Progenitor cell of endocrine pancreas (in vitro differentiated cells): Measurements from ENCODE around the gene CLEC18A. TPM values are rescaled to one million over a fixed set of nuclear protein-coding genes. Genes with fewer than 3 reads are reported as not detected.

Experiments used
- DNase-seq: peaks from one replicate; pipeline ENCODE4 v3.0.0; 2021; ENCODE audit warnings: low spot score; ENCODE audit not compliant: unreplicated experiment
- H3K27ac Mint-ChIP-seq: 2 replicates; pipeline ENCODE4 v1.8.0; 2021; ENCODE audit warnings: mild to moderate bottlenecking, moderate library complexity, mixed read lengths
- H3K27me3 Mint-ChIP-seq: 2 replicates; pipeline ENCODE4 v1.8.0; 2021; ENCODE audit warnings: mixed read lengths
- H3K36me3 Mint-ChIP-seq: 2 replicates; pipeline ENCODE4 v1.8.0; 2022; ENCODE audit warnings: mixed read lengths; ENCODE audit not compliant: insufficient read depth
- H3K4me1 Mint-ChIP-seq: 2 replicates; pipeline ENCODE4 v1.8.0; 2021; ENCODE audit warnings: low read depth, mixed read lengths
- H3K4me3 Mint-ChIP-seq: 2 replicates; pipeline ENCODE4 v1.8.0; 2021; ENCODE audit warnings: low read depth, mild to moderate bottlenecking, moderate library complexity, mixed read lengths
- H3K9me3 Mint-ChIP-seq: 2 replicates; pipeline ENCODE4 v1.8.0; 2021; ENCODE audit warnings: low read depth, mixed read lengths
- total RNA-seq: library from RNA; stranded (reverse); gene quantifications from 2 replicates; pipeline ENCODE4 v1.2.1, GENCODE V29; 2021
- TF ChIP-seq, protein P1 (sequence below): fragments of 200-600 bp; sonication (generic); IDR thresholded peaks from one replicate; pipeline ENCODE4 v1.5.0; 2021; ENCODE audit warnings: antibody characterized with exemption, mild to moderate bottlenecking; ENCODE audit not compliant: unreplicated experiment

CLEC18A gene
- total RNA-seq, 1 donor from 2014 or later = 4.1 TPM

DNA sequence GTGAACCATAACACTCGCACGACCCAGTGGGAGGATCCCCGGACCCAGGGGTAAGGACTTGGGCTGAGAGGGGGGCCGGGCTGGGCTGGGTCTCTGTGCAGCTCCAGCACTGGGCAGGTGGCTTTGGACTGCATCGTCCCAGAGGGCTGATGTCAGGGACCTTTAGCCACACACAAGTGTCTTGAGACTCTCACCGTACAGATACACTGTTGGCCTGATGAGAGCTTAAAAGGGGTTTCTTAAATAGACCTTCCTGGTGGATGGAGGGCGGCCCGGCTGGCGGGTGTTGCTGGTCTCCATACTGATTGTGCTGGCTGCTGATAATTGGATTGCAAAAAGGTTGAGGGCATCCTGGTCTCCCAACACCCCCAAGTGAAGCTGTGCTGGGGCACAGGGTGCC, 21.7 kb upstream of the CLEC18A start:
- Mint-ChIP-seq H3K4me1 (peaks cover 14% of the 10 kb centered on the region), H3K27ac (no peak overlapping the region), H3K36me3 (peaks cover 12% of the 10 kb centered on the region), H3K27me3 (no peaks in the 10 kb centered on the region), H3K9me3 (no peaks in the 10 kb centered on the region), H3K4me3 (no peak overlapping the region)
- TF ChIP-seq, protein P1, sequence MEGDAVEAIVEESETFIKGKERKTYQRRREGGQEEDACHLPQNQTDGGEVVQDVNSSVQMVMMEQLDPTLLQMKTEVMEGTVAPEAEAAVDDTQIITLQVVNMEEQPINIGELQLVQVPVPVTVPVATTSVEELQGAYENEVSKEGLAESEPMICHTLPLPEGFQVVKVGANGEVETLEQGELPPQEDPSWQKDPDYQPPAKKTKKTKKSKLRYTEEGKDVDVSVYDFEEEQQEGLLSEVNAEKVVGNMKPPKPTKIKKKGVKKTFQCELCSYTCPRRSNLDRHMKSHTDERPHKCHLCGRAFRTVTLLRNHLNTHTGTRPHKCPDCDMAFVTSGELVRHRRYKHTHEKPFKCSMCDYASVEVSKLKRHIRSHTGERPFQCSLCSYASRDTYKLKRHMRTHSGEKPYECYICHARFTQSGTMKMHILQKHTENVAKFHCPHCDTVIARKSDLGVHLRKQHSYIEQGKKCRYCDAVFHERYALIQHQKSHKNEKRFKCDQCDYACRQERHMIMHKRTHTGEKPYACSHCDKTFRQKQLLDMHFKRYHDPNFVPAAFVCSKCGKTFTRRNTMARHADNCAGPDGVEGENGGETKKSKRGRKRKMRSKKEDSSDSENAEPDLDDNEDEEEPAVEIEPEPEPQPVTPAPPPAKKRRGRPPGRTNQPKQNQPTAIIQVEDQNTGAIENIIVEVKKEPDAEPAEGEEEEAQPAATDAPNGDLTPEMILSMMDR = no peak
- no peak for DNase-seq

DNA sequence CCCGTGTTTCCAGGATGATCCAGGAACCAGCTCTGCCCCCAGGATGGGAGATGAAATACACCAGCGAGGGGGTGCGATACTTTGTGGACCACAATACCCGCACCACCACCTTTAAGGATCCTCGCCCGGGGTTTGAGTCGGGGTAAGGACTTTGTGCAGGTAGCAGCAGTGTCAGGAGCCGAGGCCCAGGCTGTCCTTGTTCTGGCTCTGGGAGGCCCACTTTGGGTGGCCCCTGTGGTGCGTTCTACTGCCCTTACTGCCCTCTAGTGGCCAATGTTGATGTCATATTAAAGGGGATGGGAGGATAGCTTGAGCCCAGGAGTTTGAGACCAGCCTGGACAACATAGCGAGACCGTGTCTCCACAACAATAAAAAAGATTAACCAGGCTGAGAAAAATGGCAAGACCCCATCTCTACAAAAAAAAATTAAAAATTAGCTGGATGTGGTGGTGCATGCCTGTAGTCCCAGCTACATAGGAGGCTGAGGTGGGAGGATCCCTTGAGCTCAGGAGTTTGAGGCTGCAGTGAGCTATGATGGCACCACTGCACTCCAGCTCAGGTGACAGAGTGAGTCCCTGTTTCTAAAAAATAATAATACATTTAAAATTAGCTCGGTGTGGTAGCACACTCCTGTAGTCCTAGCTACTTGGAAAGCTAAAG, 20.9 kb upstream of the CLEC18A start:
- Mint-ChIP-seq H3K4me1 (peaks cover 11% of the 10 kb centered on the region), H3K4me3 (no peak overlapping the region), H3K27ac (no peak overlapping the region), H3K27me3 (no peaks in the 10 kb centered on the region), H3K36me3 (peaks cover 12% of the 10 kb centered on the region), H3K9me3 (no peaks in the 10 kb centered on the region)
- peak; percentile 42 for DNase-seq
- TF ChIP-seq, protein P1 = peak; percentile 78

DNA sequence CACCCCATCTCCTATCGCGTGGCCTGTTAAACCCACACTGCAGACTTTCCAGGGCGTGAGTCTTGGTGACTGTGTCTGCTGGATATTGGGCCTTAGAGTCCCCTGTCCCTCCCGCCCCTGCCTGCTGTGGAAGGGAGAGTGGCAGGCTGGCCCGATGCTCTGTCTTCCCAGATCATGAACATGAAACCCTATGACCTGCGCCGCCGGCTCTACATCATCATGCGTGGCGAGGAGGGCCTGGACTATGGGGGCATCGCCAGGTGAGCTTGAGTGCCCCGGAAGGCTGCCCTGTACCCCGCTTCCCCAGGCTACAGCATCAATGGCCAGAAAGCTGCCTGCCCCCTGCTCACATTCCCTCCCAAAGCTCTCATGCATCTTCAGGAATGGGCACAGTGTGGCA, 19.5 kb upstream of the CLEC18A start:
- Mint-ChIP-seq H3K4me1 (no peaks in the 10 kb centered on the region), H3K9me3 (no peaks in the 10 kb centered on the region), H3K27ac (no peak overlapping the region), H3K4me3 (no peak overlapping the region), H3K36me3 (peaks cover 12% of the 10 kb centered on the region), H3K27me3 (no peaks in the 10 kb centered on the region)
- TF ChIP-seq, protein P1 = no peak
- DNase-seq = no peak

DNA sequence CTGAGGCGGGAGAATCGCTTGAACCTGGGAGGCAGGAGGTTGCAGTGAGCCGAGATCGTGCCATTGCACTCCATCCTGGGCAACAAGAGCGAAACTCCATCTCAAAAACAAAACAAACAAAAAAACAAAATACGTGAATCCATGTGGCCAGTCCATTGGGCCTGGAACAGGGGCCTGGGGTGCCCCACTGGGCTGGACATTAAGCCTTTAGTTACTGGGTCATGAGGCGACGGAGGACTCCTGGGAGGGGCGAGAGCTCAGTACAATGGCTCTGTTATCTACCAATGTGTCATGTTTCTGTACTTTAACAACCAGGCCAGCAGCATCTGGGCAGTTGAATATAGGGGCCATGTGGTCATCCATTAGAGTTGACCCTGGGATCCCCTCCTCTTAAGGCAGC, 18.9 kb upstream of the CLEC18A start:
- no peaks in the 10 kb centered on the region for H3K4me1 Mint-ChIP-seq
- H3K27me3 Mint-ChIP-seq = no peaks in the 10 kb centered on the region
- DNase-seq = no peak
- H3K9me3 Mint-ChIP-seq = no peaks in the 10 kb centered on the region
- TF ChIP-seq, protein P1 = no peak
- peaks cover 13% of the 10 kb centered on the region for H3K36me3 Mint-ChIP-seq
- H3K27ac Mint-ChIP-seq = no peak overlapping the region
- H3K4me3 Mint-ChIP-seq = no peak overlapping the region

DNA sequence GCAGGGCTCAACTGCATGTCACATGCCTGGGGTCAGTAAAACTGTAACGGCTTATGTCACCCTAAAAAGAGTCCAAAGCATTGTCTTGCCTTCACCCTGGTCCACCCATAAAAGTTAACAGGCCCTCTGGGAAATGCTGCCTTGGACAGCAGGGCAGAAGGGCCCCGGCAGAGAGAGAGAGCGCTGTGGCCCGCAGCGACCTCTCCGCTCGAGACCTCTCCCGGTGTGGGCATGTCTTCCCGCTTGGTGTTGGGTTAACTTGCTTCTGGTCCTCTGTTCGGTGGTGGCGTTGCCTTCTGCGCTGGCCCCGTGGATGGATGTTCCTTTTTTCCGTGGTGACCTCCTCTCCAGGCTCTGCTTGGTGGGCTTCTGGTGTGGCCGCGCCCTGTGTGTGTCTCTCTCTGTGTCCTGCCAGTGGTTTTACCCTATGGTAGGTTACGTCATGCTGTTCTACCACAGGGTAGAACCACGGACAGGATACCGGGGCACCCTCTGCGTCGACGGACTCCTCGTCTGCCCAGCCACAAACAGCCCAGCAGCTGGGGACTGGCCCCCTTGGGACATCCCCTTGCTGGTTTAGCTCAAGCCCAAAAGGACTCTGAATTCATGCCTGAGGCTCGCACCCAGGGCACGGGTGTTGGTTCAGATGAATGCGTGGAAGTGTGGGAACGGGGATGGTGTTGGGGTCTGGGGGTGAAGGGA, 18.3 kb upstream of the CLEC18A start:
- no peak overlapping the region for H3K4me3 Mint-ChIP-seq
- no peak for DNase-seq
- H3K4me1 Mint-ChIP-seq = no peaks in the 10 kb centered on the region
- H3K36me3 Mint-ChIP-seq = peaks cover 15% of the 10 kb centered on the region
- H3K27me3 Mint-ChIP-seq = no peaks in the 10 kb centered on the region
- H3K27ac Mint-ChIP-seq = no peak overlapping the region
- H3K9me3 Mint-ChIP-seq = no peaks in the 10 kb centered on the region
- TF ChIP-seq, protein P1 = no peak
